ENCODE results near the gene MED12L. TPM values are rescaled to one million over a fixed set of nuclear protein-coding genes. Genes with fewer than 3 reads are reported as not detected.

MED12L gene
- total RNA-seq, 4 donors from 2014 or later: 0.15 to 0.37 (median 0.22) TPM

DNA sequence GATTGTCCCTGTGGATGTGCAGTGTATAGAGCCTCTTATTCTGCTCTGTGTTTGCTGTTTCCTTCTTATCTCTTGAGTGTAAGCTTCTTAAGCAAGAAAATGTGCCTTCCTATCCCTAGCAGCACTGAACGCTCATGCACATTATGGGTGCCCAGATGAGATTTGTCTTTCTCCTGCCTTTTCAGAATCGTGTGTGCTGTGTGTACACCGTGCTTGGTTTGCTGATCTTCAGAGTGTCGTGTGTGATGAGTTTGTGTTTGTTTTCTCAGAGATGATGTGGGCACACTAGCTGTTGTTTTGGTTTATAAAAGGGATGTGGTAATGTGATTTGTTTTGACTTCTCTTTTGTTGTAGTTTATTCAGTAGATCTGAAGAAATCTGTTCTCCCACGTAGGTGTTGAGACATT, 97.8 kb downstream of the MED12L start:
- intact Hi-C loops (cut with DNase I; ENCODE audit: low total_unique reads): no loop called here
- DNase-seq (ENCODE audit: low spot score in 2 of 2): no peak
- TF ChIP-seq POLR2A (IDR thresholded peaks at IDR 0.05): no peak
- TF ChIP-seq, protein P1, sequence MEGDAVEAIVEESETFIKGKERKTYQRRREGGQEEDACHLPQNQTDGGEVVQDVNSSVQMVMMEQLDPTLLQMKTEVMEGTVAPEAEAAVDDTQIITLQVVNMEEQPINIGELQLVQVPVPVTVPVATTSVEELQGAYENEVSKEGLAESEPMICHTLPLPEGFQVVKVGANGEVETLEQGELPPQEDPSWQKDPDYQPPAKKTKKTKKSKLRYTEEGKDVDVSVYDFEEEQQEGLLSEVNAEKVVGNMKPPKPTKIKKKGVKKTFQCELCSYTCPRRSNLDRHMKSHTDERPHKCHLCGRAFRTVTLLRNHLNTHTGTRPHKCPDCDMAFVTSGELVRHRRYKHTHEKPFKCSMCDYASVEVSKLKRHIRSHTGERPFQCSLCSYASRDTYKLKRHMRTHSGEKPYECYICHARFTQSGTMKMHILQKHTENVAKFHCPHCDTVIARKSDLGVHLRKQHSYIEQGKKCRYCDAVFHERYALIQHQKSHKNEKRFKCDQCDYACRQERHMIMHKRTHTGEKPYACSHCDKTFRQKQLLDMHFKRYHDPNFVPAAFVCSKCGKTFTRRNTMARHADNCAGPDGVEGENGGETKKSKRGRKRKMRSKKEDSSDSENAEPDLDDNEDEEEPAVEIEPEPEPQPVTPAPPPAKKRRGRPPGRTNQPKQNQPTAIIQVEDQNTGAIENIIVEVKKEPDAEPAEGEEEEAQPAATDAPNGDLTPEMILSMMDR (IDR thresholded peaks at IDR 0.05): no peak
- no peak overlapping the region for H3K4me3 ChIP-seq (ENCODE audit: low read depth, poor library complexity, severe bottlenecking)
- 78 to 85% methylated on average over 5 of the region's 5 CpGs for WGBS, 2 donors

DNA sequence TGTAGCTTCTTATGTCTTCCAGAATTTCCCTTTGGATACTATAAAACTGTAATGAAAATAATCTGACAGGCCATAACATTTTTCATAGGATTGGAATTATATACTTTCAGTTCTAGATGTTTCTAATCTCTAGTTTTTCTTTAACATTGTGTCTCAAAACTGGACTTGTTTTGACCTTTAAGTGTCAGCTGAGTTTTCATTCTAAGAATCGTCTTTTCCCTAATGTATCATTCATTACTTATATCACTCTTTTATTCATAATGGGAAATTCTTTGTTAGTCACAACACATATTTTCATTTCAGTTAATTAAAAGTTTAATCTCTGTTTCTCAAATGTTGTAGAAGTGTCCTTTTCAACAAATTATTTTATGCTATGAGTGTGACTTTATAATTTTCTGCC, 105.6 kb downstream of the MED12L start:
- WGBS, 2 donors: 93 to 97% methylated on average over 1 of the region's 1 CpG
- TF ChIP-seq POLR2A (IDR thresholded peaks at IDR 0.05): no peak
- TF ChIP-seq, protein P1 (IDR thresholded peaks at IDR 0.05): no peak
- intact Hi-C loops (cut with DNase I; ENCODE audit: low total_unique reads): no loop called here
- H3K4me3 ChIP-seq (ENCODE audit: low read depth, poor library complexity, severe bottlenecking): no peak overlapping the region
- DNase-seq (ENCODE audit: low spot score in 2 of 2): no peak

DNA sequence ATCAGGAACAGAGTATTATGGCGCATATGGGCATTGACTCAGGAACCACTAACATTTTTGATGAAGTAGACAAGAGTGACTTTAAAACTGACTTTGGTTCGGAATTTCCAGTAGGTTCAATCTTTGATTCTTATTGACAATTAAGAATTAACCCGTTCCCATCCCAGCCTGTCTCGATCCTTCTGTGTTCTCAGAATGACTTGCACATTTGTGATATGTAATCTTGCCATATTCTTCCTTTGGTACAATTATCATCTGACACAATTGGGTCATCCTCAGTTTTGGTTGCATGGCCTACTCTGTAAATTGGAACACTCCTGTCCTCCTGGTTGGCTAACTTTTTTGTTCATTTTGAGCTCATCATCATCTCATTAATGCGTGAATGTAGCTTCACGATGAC, 107.1 kb downstream of the MED12L start:
- intact Hi-C loops (cut with DNase I; ENCODE audit: low total_unique reads): no loop called here
- WGBS, 2 donors: 95 to 97% methylated on average over 6 of the region's 6 CpGs
- no peak for DNase-seq (ENCODE audit: low spot score in 2 of 2)
- TF ChIP-seq POLR2A (IDR thresholded peaks at IDR 0.05): no peak
- TF ChIP-seq, protein P1 (IDR thresholded peaks at IDR 0.05): no peak
- no peak overlapping the region for H3K4me3 ChIP-seq (ENCODE audit: low read depth, poor library complexity, severe bottlenecking)

DNA sequence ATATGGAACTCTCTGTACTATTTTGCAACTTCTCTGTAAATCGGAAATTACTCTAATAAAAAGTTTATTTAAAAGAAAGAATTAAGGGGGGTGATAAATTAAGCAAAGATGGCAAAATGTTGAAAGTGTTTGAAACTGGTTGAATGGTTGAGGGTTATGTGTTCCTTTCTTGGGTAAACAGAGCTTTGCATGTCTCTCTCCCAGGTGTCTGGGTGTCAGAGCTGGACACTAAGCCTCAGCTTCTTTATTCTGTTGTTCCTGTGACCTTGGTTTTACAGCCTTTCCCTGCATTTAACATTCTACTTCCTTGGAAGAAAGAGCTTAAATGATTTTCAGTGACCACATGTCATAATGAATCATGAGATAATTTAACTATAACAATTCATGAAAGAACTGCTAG, 110.4 kb downstream of the MED12L start:
- intact Hi-C loops (cut with DNase I; ENCODE audit: low total_unique reads): no loop called here
- WGBS, 2 donors: 88 to 92% methylated on average over 1 of the region's 1 CpG
- no peak overlapping the region for H3K4me3 ChIP-seq (ENCODE audit: low read depth, poor library complexity, severe bottlenecking)
- no peak for TF ChIP-seq POLR2A (IDR thresholded peaks at IDR 0.05)
- TF ChIP-seq, protein P1 (IDR thresholded peaks at IDR 0.05): no peak
- no peak for DNase-seq (ENCODE audit: low spot score in 2 of 2)

DNA sequence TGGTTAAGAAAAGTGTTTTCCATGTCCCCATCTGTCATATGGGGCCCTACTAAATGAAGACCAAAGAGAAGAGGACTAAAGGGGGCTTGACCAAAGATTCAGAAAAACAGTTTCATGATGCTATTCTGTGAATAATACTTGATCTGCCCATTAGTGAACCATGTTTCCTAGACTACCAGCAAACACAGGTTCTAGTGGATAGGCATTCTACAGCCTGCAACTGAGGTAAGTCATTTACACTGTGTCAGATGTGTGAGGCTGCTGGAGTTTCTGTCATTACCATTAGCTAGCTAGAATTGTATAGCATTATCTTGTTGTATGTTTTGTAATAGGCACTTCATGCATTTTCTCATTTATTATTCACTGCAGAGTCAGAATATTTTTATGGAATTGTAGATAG, 111.0 kb downstream of the MED12L start:
- intact Hi-C loops (cut with DNase I; ENCODE audit: low total_unique reads): no loop called here
- TF ChIP-seq, protein P1 (IDR thresholded peaks at IDR 0.05): no peak
- TF ChIP-seq POLR2A (IDR thresholded peaks at IDR 0.05): no peak

DNA sequence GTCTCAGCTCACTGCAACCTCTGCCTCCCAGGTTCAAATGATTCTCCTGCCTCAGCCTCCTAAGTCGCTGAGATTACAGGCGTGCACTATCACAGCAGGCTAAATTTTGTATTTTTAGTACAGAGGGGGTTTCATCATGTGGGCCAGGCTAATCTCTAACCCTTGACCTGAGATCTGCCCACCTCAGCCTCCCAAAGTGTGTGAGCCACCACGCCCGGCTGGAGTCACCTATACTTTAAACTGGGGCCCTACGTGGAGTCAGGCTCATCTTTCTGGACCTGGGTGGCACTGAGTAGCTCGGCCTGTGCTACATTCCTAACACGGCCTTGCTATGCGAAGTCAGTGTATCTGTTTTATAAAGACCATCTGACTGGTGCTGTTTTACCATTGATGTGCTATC, 111.8 kb downstream of the MED12L start:
- no peak for TF ChIP-seq POLR2A (IDR thresholded peaks at IDR 0.05)
- TF ChIP-seq, protein P1 (IDR thresholded peaks at IDR 0.05): no peak
- no peak overlapping the region for H3K4me3 ChIP-seq (ENCODE audit: low read depth, poor library complexity, severe bottlenecking)
- WGBS, 2 donors: 96 to 97% methylated on average over 8 of the region's 8 CpGs
- DNase-seq (ENCODE audit: low spot score in 2 of 2): no peak
- intact Hi-C loops (cut with DNase I; ENCODE audit: low total_unique reads): no loop called here

More for the DNA sequence above, 111.0 kb downstream of the MED12L start:
- no peak overlapping the region for H3K4me3 ChIP-seq (ENCODE audit: low read depth, poor library complexity, severe bottlenecking)
- DNase-seq (ENCODE audit: low spot score in 2 of 2): no peak

Data from lower leg skin (tissue), 4 donors.